Hematopoietic multipotent progenitor cell treated with erythropoietin and hydrocortisone succinate and interleukin-3 and kit ligand, for 17 days (in vitro differentiated cells): ENCODE data around the gene DEFB114.
"Not testable (repeated sequence)": the region's sequence is repeated elsewhere in the genome, so short reads cannot be mapped to it uniquely, and the experiment has no call there.

ENCODE experiments used
- DNase-seq: peaks from one replicate; pipeline ENCODE4 v3.0.0-alpha.2; 2015; ENCODE audit warnings: low spot score

Gene DEFB114, protein sequence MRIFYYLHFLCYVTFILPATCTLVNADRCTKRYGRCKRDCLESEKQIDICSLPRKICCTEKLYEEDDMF

DNA sequence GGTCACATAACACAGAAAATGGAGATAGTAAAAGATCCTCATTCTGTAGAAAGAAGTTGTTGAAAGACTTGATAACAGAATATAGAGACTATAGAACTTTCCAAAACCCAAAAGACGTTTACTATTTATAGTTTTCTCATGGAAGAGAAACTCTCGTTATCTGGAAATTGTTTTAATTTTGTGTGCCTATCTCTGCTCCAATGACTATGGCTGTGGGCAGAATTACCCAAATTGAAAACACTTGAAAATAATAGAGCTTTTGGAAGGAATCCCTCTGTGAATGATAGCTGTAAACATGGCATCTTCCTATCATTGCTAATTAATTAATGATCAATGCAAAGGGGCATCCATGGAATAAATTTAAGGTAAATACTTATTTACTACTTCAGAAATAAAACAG, at the start of gene DEFB114:
Gene DEFB114 (minus strand): TSS at position 101 of the 400 bp plus-strand sequence. CDS start 59 bp downstream, at position 42.
- DNase-seq: no peak

DNA sequence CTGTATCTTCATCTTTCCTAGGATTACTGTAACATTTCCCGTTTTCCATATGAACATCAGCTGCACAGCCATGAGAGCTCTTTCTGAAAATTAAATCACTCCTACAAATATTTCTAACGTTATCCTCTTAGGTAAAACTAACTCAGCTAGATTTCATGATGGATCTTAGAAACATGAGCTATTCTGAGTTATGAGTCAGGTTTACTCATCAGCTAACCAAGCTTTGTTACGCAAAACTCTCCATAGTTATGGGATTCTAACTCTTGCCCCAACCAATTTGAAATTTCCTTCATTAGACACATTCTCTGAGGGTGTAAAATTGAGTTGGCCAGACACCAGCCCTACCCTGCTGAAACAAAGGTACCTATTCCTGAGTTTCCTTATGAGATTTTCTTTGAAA, 43.9 kb upstream of the DEFB114 start:
- DNase-seq: no peak

DNA sequence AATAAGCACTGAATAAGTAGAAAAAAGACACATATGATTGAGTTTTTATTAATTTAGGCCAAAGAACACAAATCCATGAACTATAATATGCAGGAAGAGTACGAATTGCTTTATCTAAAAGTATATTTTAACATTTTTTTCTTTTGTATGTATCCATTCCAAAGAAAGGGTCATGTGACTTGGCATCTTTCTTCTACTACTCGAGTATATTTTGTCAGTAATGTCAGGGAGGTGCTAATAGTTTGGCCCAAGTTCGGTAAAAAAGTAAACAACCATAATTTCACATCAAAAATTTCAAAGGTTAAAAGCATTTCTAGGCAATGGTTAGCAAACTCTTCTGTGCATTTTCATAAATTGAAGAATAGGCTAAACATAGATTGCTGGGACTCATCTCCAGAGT, 39.2 kb upstream of the DEFB114 start:
- no peak for DNase-seq

DNA sequence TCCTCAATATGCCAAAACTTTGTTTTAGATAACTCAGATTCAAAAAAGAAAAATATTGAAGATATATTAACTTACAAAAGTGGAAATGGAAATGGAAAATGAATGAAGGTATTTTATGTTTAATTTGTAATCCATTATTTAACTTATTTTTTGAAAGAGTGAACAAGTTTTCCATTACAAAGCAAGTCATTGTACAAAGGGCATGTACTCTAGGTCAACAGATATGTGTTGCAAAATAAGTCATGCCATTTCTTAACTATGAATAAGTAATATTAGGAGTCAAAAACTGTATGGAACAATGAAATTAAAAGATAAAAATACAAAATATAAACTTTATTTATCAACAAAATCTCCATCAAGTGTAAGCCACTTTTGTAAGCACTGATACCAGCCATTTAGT, 31.3 kb upstream of the DEFB114 start:
- DNase-seq: no peak

DNA sequence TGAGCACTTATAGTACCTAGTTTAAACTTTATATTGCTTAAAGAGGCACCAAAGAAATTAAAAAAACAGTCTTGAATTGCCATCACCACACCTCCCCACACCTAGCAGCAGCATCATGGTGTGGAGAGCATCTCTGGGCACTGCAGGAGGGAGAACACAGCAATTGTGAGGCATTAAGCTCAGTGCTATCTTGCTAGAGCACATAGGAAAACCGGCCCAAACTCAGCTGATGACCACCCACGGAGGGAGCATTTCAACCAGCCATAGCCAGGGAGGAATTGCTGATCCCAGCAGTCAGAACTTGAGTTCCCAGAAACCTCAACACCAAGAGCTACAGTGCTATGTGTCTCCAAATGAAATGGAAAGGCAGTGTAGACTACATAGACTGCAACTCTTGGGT, 24.9 kb upstream of the DEFB114 start:
- no peak for DNase-seq

DNA sequence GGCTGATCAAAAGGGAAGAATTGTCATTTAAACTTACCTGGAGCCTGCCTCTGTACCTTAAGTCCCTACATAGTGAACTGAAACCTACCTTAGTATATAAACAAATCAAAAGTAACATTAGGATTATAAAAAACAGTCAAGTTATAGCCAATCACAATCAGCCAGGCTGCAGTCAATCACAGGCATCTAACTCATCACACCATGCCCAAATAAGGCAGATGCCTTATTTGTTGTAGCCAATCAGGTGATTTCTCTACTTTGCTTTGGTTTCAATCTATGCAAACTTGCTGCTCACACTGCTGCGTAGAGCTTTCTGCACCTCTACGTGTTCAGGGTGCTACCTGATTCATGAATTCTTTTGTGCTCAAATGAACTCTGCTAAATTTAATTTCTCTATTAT, 23.8 kb upstream of the DEFB114 start:
- DNase-seq: no peak

DNA sequence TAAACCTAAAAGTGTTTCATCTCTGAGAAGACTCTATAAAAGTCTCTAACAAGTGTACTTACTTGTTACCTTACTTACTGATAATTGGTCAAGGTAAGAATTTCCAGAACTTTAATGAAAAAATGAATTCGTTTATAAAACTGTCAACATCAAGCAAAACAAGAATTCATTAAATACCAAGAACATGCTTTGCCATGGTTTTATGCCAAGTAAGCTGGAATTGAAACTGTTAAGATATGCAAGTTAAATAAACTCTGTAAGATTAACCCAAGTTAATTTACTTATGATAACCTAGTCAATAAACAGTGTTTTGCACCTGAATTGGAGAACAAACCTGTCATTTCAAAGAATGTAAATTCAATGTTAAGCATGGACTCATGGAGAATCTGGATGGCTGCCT, 22.6 kb upstream of the DEFB114 start:
- DNase-seq: no peak

DNA sequence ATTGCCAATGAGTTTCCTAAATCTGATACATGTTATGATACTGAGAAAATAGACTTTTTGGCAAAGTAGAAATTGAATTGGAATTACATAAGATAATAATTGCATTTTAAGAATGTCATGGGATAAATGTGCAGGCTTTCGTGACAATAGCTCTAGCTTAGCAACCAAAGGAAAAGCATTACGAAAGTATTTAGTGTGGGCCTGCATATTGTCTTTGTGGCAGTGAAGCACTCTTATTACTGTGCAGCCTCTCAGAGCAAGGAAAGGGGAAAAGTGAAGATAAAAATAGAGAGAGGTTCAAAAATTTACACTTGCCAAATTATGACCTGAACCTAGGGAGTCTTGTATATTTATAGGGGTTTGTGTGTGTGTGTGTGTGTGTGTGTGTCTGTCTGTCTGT, 18.1 kb upstream of the DEFB114 start:
- no peak for DNase-seq

DNA sequence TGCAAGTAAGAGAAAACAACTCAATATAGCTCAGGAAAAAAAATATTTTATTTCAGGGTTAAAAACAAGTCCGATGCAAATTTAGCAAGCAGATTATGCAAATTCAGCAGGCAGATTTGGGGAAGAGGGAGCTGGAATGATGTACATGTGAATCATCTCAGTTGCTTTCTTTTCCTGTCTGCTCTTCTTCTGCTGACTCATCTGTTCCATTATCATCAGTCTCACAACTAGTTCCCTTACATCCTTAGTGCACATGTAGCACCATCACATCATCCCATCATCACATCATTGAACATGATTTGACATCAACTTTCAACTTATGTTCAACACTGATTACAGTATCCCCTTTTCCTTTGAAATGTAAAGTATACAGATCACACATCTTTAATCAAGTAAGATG, 16.9 kb upstream of the DEFB114 start:
- DNase-seq: no peak

DNA sequence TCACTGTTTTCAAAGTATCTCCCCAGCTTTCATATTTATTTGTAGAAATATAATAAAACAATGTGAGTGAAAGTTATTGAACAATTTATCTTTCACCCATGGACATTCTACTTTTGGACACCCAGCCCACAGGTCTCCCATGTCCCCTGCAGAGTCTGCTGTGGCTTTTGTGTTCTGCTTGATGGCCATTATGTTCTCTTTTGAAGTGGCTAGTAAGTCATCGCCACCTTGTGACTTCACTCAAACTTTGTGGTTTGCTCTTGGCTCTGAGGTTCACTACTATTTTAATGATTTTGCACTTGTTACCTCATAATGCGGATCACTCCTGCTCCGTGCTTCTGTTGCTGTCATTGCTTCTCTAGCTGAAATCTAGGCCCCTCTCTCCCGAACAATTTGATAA, 15.6 kb upstream of the DEFB114 start:
- DNase-seq: no peak

DNA sequence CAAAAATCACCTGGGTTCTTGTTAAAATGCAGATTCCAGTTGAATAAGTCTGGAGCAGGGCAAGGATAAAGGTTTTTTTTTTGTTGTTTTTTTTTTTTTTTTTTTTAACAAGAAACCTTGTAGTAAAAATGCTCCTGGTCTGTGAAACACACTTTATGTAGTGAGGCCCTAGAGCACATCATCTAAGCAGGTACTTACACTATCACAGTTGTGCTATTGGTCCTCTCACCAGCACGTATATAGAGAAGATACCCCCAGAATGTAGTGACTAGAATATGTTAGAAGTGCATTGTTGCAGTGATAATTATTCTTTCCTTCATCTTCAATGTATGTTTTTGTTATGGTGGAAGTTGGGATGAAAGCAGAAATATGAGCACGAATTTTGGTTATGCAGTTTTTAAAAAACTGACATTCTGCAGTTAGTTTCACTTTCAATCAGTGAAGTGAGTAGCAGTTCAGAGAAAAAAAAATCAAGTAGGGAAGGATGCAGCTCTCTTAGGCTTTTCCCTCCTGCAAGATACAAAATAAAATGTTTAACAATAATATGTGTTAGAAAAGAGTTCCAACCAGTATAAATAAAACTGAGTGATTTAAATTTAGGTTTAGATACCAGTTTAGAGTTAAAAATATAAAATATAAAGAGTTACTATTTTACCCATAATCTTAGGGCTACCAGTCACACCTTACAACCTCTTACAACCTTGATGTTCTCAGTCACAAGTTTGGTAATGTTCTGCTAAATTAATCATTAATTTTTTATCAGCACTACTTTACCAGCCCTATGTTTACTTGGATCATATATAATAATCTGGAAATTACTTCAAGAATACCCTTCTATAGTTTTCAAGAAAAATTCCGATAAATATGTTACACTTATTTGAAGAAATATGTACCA, 14.6 kb upstream of the DEFB114 start:
- DNase-seq: no peak

DNA sequence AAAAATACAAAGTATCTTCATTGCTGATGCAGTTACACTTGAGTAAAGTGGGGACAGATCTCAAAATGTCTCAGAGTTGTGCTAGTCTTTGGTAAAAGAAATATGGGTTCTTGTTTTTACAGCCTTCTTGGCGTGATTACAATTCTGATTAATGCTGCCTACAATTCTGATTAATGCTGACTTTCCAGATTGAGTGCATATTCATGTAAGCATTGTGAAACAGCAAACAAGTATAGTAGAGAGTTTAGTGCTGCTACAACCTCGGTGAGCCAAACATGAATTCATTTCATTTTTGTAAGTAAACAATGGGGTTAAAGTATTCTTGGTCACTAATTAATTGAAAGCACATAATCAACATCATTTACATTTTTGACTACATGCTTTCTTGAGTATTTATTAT, 5.6 kb upstream of the DEFB114 start, which contains the start of gene DEFB113:
Gene DEFB113 (minus strand): TSS at position 21 of the 400 bp plus-strand sequence. CDS start 0 bp downstream, at position 21.
- DNase-seq: no peak

DNA sequence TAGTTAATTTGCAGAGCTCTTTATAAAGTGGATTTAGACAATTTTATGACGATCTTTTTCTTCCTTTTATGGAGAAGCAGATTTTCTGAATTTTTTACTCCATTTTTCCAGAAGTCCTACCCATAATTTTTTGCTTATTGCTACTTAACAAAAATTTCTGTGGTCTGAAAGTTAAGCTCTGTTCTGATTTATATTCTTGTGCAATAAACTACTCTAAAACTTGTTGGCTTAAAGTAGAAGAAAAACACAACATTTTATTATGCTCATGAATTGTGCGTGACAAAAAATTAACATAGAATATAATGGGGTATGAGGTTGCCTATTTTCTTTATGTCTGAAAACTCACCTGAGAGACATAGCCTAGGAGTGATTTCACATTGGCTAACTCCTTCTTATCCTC, 2.9 kb upstream of the DEFB114 start:
- DNase-seq: no peak

DNA sequence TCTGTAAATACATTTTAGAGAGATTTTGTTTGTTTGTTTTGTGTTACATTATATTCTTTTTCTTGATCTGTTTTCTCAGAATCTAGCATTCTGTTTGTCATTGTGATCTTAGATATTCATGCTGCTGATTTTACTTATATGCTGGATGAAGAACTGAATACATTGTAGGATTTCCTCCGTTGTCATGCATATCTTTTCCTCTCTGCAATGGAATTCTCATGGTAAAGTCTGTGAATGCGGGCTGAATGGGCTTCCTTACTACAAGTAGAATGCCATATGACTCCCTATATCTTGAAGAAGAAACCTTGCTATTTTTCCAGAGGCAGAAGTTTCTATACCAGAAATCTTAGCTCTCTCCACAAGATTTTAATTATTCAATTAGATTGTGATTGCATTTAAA, 2.4 kb upstream of the DEFB114 start:
- no peak for DNase-seq

DNA sequence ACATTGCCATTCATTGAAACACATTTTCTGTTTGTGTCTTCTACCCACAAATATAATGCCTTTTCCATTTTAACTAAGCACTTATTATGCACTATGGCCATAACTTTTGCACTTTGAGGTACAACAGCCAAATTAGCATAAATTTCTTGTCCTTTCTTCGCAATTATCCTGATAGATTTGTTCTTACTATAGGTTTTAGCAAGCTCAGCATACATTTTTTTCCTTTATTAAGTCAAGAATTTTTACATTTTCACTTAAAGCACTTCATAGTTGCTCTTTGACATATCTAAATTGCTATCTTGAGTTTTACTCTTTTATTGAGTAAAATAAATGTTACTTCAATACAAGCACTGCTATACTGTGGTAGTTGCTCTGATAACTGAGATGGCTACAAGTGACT, 5.8 kb downstream of the DEFB114 start:
- no peak for DNase-seq

DNA sequence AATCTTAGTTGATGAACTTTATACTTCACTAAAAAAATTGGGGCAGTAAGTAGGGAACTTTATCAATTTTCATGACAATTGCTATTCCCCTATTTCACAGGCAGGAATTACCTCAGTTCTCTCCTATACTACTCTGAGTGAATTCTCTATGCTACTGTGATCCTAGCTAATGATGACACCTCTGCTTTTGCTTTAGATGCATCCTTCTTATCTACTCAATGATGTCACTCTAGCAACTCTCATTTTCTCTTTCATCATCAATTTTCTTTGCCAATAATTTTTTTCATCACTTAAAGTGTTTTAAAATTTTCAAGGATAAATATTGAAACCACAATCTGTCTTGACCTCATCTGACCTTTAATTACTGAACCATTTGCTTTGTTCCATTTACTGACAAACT, 8.1 kb downstream of the DEFB114 start:
- DNase-seq: no peak

DNA sequence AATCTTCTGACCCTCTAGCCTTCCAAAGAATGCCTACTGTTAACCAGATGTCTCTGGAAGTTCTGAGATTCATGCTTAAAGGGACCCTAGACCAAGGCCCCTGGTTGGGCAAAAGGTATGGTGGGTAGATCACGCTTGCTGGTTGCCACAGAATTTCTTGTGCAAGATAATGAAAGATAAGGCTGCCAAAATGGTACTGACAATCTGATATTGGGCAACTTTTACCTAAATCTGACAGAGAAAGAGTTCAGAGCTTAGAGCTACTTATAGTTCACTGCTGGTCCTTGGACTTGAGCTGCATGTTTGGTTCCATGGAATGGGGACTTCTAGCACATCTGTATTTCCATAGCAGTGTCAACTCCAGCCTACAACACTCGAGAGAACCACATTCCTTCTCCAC, 12.0 kb downstream of the DEFB114 start:
- no peak for DNase-seq

DNA sequence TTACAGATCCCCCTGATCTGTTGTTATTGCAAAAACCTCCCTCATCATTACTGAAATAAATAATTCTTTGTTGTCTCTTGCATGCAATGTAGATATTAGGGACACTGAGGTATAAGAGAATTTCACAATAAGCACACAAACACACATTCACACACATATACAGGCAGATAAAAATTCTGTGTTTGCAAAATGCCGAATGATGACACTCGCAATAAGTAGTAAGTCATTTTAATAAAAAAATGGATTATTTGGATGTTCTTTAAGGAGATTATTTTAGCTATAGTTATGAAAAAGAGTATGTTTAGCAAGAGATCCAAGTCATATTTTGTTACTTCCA, 13.6 kb downstream of the DEFB114 start:
- no peak for DNase-seq

DNA sequence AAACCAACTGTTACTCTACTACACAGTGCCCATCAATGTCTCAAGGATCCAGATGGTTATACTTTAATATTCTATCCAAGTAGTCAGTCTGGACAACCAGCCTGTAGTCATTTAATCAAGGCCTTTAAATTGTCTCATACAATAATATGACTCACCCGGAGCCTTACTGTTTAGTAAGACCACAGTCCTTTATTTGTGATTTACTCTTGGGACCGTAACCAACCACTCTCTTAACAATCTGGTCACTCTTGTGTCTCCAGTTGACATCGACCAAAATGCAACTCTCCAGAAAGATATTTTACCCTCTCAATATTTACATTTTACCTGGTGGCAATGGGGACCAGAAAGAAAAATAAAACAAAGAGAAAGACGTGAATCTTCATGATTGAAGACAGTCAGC, 14.9 kb downstream of the DEFB114 start:
- DNase-seq: no peak

DNA sequence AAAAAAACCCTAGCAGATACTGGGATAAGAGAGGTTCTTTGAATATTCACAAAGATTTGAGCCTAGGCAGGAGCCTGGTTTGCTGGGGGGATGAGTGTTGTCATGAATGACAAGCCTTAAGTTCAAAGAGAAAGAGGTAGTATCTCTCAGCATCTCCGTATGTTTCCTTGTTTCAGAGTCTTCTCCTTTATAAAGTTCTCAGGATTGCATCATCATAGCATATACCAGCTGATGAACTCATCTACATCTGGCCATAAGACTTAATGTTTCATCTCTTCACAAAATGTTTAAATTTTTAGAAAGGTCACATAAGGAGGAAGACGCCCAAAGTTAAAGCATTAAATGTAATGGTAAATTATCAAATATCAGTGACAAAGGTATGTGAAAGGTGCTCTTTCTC, 17.1 kb downstream of the DEFB114 start:
- DNase-seq: no peak

DNA sequence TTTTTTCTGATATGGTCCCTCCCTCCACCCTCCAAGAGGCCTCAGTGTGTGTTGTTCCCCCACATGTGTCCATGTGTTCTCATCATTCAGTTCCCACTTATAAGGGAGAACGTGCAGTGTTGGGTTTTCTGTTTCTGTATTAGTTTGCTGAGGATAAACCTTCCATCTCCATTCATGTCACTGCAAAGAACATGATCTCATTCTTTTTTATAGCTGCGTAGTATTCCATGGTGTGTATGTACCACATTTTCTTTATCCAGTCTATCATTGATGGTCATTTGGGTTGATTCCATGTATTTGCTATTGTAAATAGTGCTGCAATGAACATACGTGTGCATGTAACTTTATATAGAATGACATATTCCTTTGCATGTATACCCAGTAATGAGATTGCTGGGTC, 19.9 kb downstream of the DEFB114 start:
- DNase-seq: not testable (repeated sequence)

DNA sequence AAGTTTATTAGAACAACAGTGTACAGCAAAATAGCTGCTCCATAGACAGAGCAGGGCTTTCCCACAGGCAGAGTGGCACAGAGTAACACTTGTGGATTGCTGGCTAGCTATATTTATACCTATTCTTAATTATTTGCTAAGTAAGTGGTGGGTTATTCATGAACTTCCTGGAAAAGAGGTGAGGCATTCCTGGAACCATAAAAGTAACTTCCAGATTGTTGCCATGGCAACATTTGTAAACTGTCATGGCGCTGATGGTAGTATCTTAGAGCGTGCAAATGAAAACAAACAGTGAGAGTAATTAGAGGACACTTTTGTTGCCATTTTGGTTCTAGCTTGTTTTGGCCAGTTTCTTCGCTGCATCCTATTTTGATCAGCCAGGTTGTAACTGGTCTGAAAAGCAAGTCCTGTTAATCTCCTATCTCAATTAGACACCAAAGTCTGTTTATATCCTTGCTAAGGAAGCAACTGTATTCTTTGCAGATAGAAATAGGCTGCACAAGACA, 23.9 kb downstream of the DEFB114 start:
- DNase-seq: no peak

DNA sequence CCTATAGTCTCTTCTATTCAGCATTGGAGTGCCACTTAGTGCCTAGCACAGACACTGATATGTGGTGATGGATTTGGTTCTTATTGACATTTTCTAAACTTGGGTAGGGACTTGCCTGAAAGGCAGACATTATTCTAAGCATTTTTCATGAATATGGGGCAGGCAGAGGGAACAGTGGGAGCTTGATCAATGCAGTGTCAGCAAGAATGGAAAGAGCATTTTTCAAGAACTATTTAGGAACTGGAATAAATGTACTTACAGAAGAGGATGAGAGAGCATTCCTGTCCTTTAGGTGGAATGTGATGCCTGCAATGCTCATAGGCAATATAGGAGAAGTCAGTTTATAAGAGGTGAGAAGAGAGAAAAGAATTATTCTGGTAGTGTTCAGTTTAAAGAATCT, 26.2 kb downstream of the DEFB114 start:
- no peak for DNase-seq

DNA sequence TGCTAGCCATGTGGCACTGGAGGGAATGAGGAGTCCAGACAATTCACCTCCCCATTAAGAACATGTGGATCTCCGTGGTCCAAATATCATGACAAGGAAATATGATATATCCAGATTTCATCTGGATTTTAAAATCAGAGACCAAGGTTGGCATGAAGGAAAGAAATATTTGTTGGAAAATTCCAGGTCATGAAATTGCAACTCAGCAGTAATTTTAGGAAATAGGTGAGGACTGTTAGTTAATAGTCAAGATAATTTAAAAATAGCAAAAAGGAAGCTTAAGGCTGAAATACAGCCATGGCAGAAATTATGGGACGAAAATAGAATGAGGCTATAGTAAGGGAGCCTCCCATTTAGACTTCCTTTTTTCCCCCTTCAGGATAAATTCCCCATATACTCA, 26.9 kb downstream of the DEFB114 start:
- no peak for DNase-seq
